Activated naive CD4-positive, alpha-beta T cell treated with Interleukin-2 at 50 U/mL for 16 hours (primary cell): Measurements from ENCODE around the gene KCNQ1OT1.

Experiments
- DNase-seq: peaks from one replicate; pipeline ENCODE4 v3.0.0-alpha.2; 2020

Gene KCNQ1OT1

GRCh38 chr11:2591805-2592204, 108.0 kb downstream of the KCNQ1OT1 start:
- DNase-seq = no peak

GRCh38 chr11:2590965-2591754, 108.6 kb downstream of the KCNQ1OT1 start:
- DNase-seq = no peak

GRCh38 chr11:2590131-2590964, 109.4 kb downstream of the KCNQ1OT1 start:
- peak; percentile 0 for DNase-seq

- no peak for DNase-seq
These were observed 110.3 kb downstream of the KCNQ1OT1 start for GRCh38 chr11:2589538-2589934.

GRCh38 chr11:2588809-2589537, 110.8 kb downstream of the KCNQ1OT1 start:
- DNase-seq = no peak

GRCh38 chr11:2587976-2588748, 111.6 kb downstream of the KCNQ1OT1 start:
- DNase-seq = peak; percentile 0

GRCh38 chr11:2587132-2587930, 112.5 kb downstream of the KCNQ1OT1 start:
- peak; percentile 1 for DNase-seq

- DNase-seq = no peak
These were observed 113.0 kb downstream of the KCNQ1OT1 start for GRCh38 chr11:2586793-2587131.

GRCh38 chr11:2586087-2586792, 113.6 kb downstream of the KCNQ1OT1 start:
- DNase-seq = peak; percentile 1

- DNase-seq = no peak
These were observed 114.2 kb downstream of the KCNQ1OT1 start for GRCh38 chr11:2585566-2586086.

GRCh38 chr11:2584812-2585565, 114.8 kb downstream of the KCNQ1OT1 start:
- no peak for DNase-seq

GRCh38 chr11:2584434-2584811, 115.4 kb downstream of the KCNQ1OT1 start:
- DNase-seq = peak; percentile 0

- DNase-seq = no peak
These were observed 116.2 kb downstream of the KCNQ1OT1 start for GRCh38 chr11:2583605-2583958.

GRCh38 chr11:2582946-2583604, 116.7 kb downstream of the KCNQ1OT1 start:
- no peak for DNase-seq

GRCh38 chr11:2582351-2582945, 117.3 kb downstream of the KCNQ1OT1 start:
- DNase-seq = no peak

- DNase-seq = no peak
These were observed 117.9 kb downstream of the KCNQ1OT1 start for GRCh38 chr11:2581931-2582350.

GRCh38 chr11:2581151-2581930, 118.5 kb downstream of the KCNQ1OT1 start:
- DNase-seq = no peak

GRCh38 chr11:2580571-2581001, 119.2 kb downstream of the KCNQ1OT1 start:
- DNase-seq = no peak
